Testis (tissue), 3 donors: ENCODE results near the gene PCCA. TPM values are rescaled to one million over a fixed set of nuclear protein-coding genes. Genes with fewer than 3 reads are reported as not detected.

Experiments used
- DNase-seq: peaks from one replicate; pipeline ENCODE4 v3.0.0-alpha.2; 2019
- H3K27ac ChIP-seq, 2 donors: fragments of 200-600 bp; sonication (generic); one replicate each; pipeline ENCODE4 v1.5.1; 2019
- H3K27me3 ChIP-seq: fragments of 200-600 bp; sonication (generic); one replicate; pipeline ENCODE4 v1.5.1; 2019
- H3K36me3 ChIP-seq: fragments of 200-600 bp; sonication (generic); one replicate; pipeline ENCODE4 v1.5.1; 2017; ENCODE audit warnings: low read depth; ENCODE audit errors: missing control alignments
- H3K4me1 ChIP-seq: fragments of 200-600 bp; sonication (generic); one replicate; pipeline ENCODE4 v1.5.1; 2019
- H3K4me3 ChIP-seq, 2 donors: fragments of 200-600 bp; sonication (generic); one replicate each; pipeline ENCODE4 v1.5.1; 2017 to 2019
- H3K9me3 ChIP-seq: fragments of 200-600 bp; sonication (generic); one replicate; pipeline ENCODE4 v1.5.1; 2017
- POLR2A ChIP-seq: fragments of 450-650 bp; IDR thresholded peaks from one replicate; pipeline ENCODE4 v1.6.1; 2017; ENCODE audit warnings: antibody characterized with exemption, mild to moderate bottlenecking, moderate library complexity
- WGBS, 2 donors: methylation state at CpG; one replicate each; pipeline ENCODE4 v1.1.5; 2018; 5-methylcytosine and 5-hydroxymethylcytosine counted together
- intact Hi-C: fragments of 100-400 bp; cut with DNase I; formaldehyde crosslinking; loops from one replicate; pipeline ENCODE4 v1.15.1; 2023; ENCODE audit warnings: low total_unique reads
- polyA plus RNA-seq: library from polyadenylated mRNA; stranded (reverse); fragments of 350-450 nt; fragmentation: Illumina TruSeq; extraction: RNeasy Lipid Tissue Mini Kit (QIAGEN cat#74804); gene quantifications from one replicate; pipeline ENCODE4 v1.2.3, GENCODE V29; 2014; ENCODE audit warnings: low read depth, low replicate concordance; ENCODE audit not compliant: insufficient read depth
- total RNA-seq, 2 donors: library from RNA; depleted of rRNA; stranded (reverse); fragments of >200 nt; gene quantifications; one replicate each; pipeline ENCODE4 v1.2.3, GENCODE V29; 2016
- TF ChIP-seq, protein P1 (sequence below), 3 experiments: fragments of 450-650 bp in 2 of 3; fragments of 200-600 bp in 1 of 3; sonication (generic) in 1 of 3; IDR thresholded peaks; one replicate each; pipeline ENCODE4 v1.5.1; 2016 to 2019; ENCODE audit warnings: antibody characterized with exemption in 3 of 3, mild to moderate bottlenecking in 2 of 3, moderate library complexity in 1 of 3

PCCA gene
- total and polyA plus RNA-seq, 3 donors from 2014 or later: 17.9 to 56.2 (median 39.2) TPM

DNA sequence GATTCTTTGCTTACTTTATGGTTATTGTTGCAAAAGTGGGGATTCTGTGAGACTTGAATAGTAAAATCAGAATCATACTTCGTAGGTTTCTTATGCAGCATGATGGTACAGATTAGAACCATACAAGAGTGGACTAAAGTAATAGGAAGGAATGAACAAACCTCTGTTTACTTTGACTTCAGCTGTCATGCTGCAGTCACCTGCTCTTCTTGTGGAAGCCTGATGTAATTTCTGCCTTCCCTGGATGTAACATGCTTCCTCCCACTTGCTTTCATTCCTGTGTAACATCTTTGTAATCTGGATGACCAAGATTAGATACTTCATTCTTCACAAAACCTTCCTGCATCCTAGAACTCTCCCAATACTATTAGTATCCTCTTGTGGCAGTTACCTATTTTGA is 235.0 kb downstream of the PCCA start:
- intact Hi-C loops: no loop called here
- TF ChIP-seq, protein P1, sequence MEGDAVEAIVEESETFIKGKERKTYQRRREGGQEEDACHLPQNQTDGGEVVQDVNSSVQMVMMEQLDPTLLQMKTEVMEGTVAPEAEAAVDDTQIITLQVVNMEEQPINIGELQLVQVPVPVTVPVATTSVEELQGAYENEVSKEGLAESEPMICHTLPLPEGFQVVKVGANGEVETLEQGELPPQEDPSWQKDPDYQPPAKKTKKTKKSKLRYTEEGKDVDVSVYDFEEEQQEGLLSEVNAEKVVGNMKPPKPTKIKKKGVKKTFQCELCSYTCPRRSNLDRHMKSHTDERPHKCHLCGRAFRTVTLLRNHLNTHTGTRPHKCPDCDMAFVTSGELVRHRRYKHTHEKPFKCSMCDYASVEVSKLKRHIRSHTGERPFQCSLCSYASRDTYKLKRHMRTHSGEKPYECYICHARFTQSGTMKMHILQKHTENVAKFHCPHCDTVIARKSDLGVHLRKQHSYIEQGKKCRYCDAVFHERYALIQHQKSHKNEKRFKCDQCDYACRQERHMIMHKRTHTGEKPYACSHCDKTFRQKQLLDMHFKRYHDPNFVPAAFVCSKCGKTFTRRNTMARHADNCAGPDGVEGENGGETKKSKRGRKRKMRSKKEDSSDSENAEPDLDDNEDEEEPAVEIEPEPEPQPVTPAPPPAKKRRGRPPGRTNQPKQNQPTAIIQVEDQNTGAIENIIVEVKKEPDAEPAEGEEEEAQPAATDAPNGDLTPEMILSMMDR (IDR thresholded peaks at IDR 0.05): no peak
- TF ChIP-seq POLR2A: no peak
- H3K4me1 ChIP-seq: no peaks in the 10 kb centered on the region
- no peak for DNase-seq
- no peaks in the 10 kb centered on the region for H3K27me3 ChIP-seq
- H3K27ac ChIP-seq: no peak overlapping the region
- no peaks in the 10 kb centered on the region for H3K9me3 ChIP-seq
- H3K36me3 ChIP-seq: no peaks in the 10 kb centered on the region
- 96% methylated on average over 1 of the region's 1 CpG for WGBS, 2 donors
- no peak overlapping the region for H3K4me3 ChIP-seq

DNA sequence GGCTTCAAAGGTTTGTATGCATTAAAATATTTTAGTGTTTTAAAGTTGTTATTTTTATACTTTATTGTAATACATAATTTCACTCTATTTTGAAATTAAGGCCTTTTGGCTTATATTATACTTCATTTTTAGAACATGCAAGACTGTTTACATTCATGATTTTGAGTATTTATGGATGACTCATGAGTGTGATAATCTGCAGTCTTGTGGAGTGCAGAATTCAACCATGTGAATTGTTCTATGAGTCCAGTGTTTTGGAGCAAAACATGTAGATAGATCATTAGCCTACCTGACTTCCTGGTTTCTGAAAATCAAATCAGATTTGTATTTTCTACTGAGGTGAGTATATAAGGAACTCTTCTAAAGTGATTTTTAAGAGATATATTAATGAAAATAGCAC is 241.8 kb downstream of the PCCA start:
- Histone ChIP-seq H3K36me3 (no peaks in the 10 kb centered on the region), H3K4me3 (no peak overlapping the region), H3K27ac (no peak overlapping the region), H3K4me1 (no peaks in the 10 kb centered on the region), H3K27me3 (no peaks in the 10 kb centered on the region), H3K9me3 (no peaks in the 10 kb centered on the region)
- intact Hi-C loops: no loop called here
- TF ChIP-seq POLR2A: no peak
- TF ChIP-seq, protein P1 (IDR thresholded peaks at IDR 0.05): no peak
- DNase-seq: no peak

DNA sequence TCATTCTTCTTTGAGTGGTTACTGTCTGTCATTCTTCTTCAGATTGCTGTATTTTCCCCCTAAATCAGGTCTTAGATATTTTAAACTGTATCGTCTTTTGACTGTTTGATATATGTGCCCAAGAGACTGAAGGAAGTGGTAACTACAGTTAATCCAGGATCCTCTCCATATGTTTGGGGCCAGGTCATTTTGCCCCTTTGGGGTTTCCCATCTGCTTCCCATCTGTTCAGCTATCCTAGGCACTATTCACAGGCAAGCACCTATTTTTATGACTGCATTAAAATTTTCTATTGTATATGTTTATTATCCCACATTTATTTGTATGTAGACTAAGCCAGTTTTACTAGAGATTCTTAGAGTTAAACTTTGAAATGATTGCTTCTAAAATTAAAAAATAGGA is 244.2 kb downstream of the PCCA start:
- Histone ChIP-seq H3K9me3 (no peaks in the 10 kb centered on the region), H3K4me1 (no peaks in the 10 kb centered on the region), H3K36me3 (no peaks in the 10 kb centered on the region), H3K27ac (no peak overlapping the region), H3K4me3 (no peak overlapping the region), H3K27me3 (no peaks in the 10 kb centered on the region)
- DNase-seq: no peak
- intact Hi-C loops: no loop called here
- TF ChIP-seq, protein P1 (IDR thresholded peaks at IDR 0.05): no peak
- TF ChIP-seq POLR2A: no peak
- 94 to 97% methylated on average over 1 of the region's 1 CpG for WGBS, 2 donors

DNA sequence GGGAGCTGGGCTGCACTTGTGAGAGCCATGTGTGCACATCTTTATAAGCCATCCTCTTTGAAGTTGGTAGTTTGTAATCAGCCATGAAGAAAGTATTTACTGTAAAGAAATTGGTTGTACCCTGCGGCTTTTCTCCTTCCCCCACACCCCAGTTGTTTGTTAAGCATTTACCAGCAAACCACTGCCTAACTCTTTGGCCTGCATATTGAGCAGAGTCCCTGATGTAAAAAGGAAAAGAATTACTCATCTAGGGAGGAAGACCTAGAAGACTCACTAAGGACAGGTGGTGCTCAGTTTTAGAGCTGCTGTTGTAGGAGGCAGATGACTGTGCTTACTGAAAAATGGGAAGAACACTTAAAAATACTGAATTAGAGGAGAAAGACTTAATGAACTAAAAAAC is 245.3 kb downstream of the PCCA start:
- WGBS, 2 donors: 92 to 94% methylated on average over 1 of the region's 1 CpG

More for the DNA sequence above, 245.3 kb downstream of the PCCA start:
- no peak overlapping the region for H3K4me3 ChIP-seq
- no peaks in the 10 kb centered on the region for H3K9me3 ChIP-seq
- TF ChIP-seq, protein P1 (IDR thresholded peaks at IDR 0.05): no peak
- no peak for TF ChIP-seq POLR2A
- H3K36me3 ChIP-seq: no peaks in the 10 kb centered on the region
- H3K27me3 ChIP-seq: no peaks in the 10 kb centered on the region
- DNase-seq: no peak
- H3K27ac ChIP-seq: no peak overlapping the region
- H3K4me1 ChIP-seq: no peaks in the 10 kb centered on the region
- intact Hi-C loops: no loop called here
